Thyroid gland (tissue), 4 donors: Measurements from ENCODE around the gene LRMDA. TPM values are rescaled to one million over a fixed set of nuclear protein-coding genes. Genes with fewer than 3 reads are reported as not detected.

Experiments
- DNase-seq, 2 donors: peaks; one replicate each; pipeline ENCODE4 v3.0.0-alpha.2; 2019
- H3K27ac ChIP-seq, 3 donors: fragments of 200-600 bp; sonication (generic); 1 replicate in 2 of 3; 2 replicates in 1 of 3; pipeline ENCODE4 v1.5.1; 2016 to 2019; ENCODE audit warnings: mild to moderate bottlenecking in 1 of 3, moderate library complexity in 1 of 3
- H3K27me3 ChIP-seq: fragments of 200-600 bp; sonication (generic); one replicate; pipeline ENCODE4 v1.5.1; 2019
- H3K36me3 ChIP-seq, 2 donors: fragments of 200-600 bp; sonication (generic); one replicate each; pipeline ENCODE4 v1.5.1; 2016 to 2019
- H3K4me1 ChIP-seq, 2 donors: fragments of 200-600 bp; sonication (generic); one replicate each; pipeline ENCODE4 v1.5.1; 2017 to 2019
- H3K4me3 ChIP-seq, 3 donors: fragments of 200-600 bp; sonication (generic); replicated peaks in 1 of 3; 1 replicate in 2 of 3; 2 replicates in 1 of 3; pipeline ENCODE4 v1.5.1; 2016; ENCODE audit warnings: mild to moderate bottlenecking in 1 of 3
- H3K9me3 ChIP-seq: fragments of 200-600 bp; sonication (generic); one replicate; pipeline ENCODE4 v1.5.1; 2017
- POLR2A ChIP-seq, 2 donors: fragments of 450-650 bp; IDR thresholded peaks; one replicate each; pipeline ENCODE4 v1.6.1; 2017; ENCODE audit warnings: antibody characterized with exemption in 2 of 2, mild to moderate bottlenecking in 2 of 2, moderate library complexity in 1 of 2
- WGBS, 2 donors: methylation state at CpG; one replicate each; pipeline ENCODE4 v1.1.5; 2017; 5-methylcytosine and 5-hydroxymethylcytosine counted together
- intact Hi-C: fragments of 100-400 bp; cut with DNase I; formaldehyde crosslinking; loops from one replicate; pipeline ENCODE4 v1.15.1; 2023
- total RNA-seq, 4 donors: library from RNA; depleted of rRNA; stranded (reverse); fragments of >200 nt; gene quantifications; one replicate each; pipeline ENCODE4 v1.2.3, GENCODE V29; 2016
- TF ChIP-seq, protein P1 (sequence below), 6 experiments: fragments of 200-600 bp in 3 of 6; fragments of 450-650 bp in 3 of 6; sonication (generic) in 3 of 6; IDR thresholded peaks; one replicate each; pipeline ENCODE4 v1.5.1; 2016 to 2019; ENCODE audit warnings: antibody characterized with exemption in 6 of 6, mild to moderate bottlenecking in 2 of 6, inconsistent platforms in 1 of 6, moderate library complexity in 1 of 6

LRMDA gene
- total RNA-seq, 4 donors from 2014 or later = 16.5 to 31.7 (median 23.2) TPM

GRCh38 chr10:76404531-76404930, 973.1 kb downstream of the LRMDA start:
- no peaks in the 10 kb centered on the region for H3K27me3 ChIP-seq
- 87 to 90% methylated on average over 4 of the region's 4 CpGs for WGBS, 2 donors
- intact Hi-C loops = no loop called here
- no peaks in the 10 kb centered on the region for H3K4me1 ChIP-seq
- no peaks in the 10 kb centered on the region for H3K9me3 ChIP-seq
- no peak overlapping the region for H3K4me3 ChIP-seq
- H3K36me3 ChIP-seq = no peaks in the 10 kb centered on the region
- DNase-seq = no peak
- TF ChIP-seq POLR2A (IDR thresholded peaks at IDR 0.05) = no peak
- TF ChIP-seq, protein P1, sequence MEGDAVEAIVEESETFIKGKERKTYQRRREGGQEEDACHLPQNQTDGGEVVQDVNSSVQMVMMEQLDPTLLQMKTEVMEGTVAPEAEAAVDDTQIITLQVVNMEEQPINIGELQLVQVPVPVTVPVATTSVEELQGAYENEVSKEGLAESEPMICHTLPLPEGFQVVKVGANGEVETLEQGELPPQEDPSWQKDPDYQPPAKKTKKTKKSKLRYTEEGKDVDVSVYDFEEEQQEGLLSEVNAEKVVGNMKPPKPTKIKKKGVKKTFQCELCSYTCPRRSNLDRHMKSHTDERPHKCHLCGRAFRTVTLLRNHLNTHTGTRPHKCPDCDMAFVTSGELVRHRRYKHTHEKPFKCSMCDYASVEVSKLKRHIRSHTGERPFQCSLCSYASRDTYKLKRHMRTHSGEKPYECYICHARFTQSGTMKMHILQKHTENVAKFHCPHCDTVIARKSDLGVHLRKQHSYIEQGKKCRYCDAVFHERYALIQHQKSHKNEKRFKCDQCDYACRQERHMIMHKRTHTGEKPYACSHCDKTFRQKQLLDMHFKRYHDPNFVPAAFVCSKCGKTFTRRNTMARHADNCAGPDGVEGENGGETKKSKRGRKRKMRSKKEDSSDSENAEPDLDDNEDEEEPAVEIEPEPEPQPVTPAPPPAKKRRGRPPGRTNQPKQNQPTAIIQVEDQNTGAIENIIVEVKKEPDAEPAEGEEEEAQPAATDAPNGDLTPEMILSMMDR (IDR thresholded peaks at IDR 0.05) = no peak
- H3K27ac ChIP-seq = no peak overlapping the region

- no peak for TF ChIP-seq POLR2A (IDR thresholded peaks at IDR 0.05)
- TF ChIP-seq, protein P1 (IDR thresholded peaks at IDR 0.05) = no peak
- no peak overlapping the region for H3K27ac ChIP-seq
- intact Hi-C loops = no loop called here
- no peak for DNase-seq
- no peaks in the 10 kb centered on the region for H3K9me3 ChIP-seq
- H3K27me3 ChIP-seq = no peaks in the 10 kb centered on the region
- H3K4me3 ChIP-seq = no peak overlapping the region
- no peaks in the 10 kb centered on the region for H3K36me3 ChIP-seq
- 88 to 91% methylated on average over 6 of the region's 6 CpGs for WGBS, 2 donors
- H3K4me1 ChIP-seq = no peaks in the 10 kb centered on the region
Observed at GRCh38 chr10:76405922-76406321, 974.5 kb downstream of the LRMDA start.

GRCh38 chr10:76408646-76409045, 977.2 kb downstream of the LRMDA start:
- intact Hi-C loops = no loop called here
- 90 to 92% methylated on average over 3 of the region's 3 CpGs for WGBS, 2 donors

GRCh38 chr10:76411729-76412435, 980.5 kb downstream of the LRMDA start:
- DNase-seq = peak in 1 of 2 donors; percentile 15
- Histone ChIP-seq H3K27me3 (no peaks in the 10 kb centered on the region), H3K4me3 (no peak overlapping the region), H3K4me1 (no peaks in the 10 kb centered on the region), H3K36me3 (no peaks in the 10 kb centered on the region), H3K27ac (peak overlapping the region in 1 of 3 donors; percentile 32), H3K9me3 (no peaks in the 10 kb centered on the region)
- intact Hi-C loops = no loop called here
- 80 to 90% methylated on average over 8 of the region's 8 CpGs for WGBS, 2 donors
- TF ChIP-seq POLR2A (IDR thresholded peaks at IDR 0.05) = no peak
- TF ChIP-seq, protein P1 (IDR thresholded peaks at IDR 0.05) = no peak

More at GRCh38 chr10:76408646-76409045, 977.2 kb downstream of the LRMDA start:
- Histone ChIP-seq H3K4me3 (no peak overlapping the region), H3K9me3 (no peaks in the 10 kb centered on the region), H3K27ac (no peak overlapping the region), H3K4me1 (no peaks in the 10 kb centered on the region), H3K36me3 (no peaks in the 10 kb centered on the region), H3K27me3 (no peaks in the 10 kb centered on the region)
- TF ChIP-seq, protein P1 (IDR thresholded peaks at IDR 0.05) = no peak
- TF ChIP-seq POLR2A (IDR thresholded peaks at IDR 0.05) = no peak
- DNase-seq = no peak

GRCh38 chr10:76415554-76415953, 984.1 kb downstream of the LRMDA start:
- Histone ChIP-seq H3K4me3 (no peak overlapping the region), H3K9me3 (no peaks in the 10 kb centered on the region), H3K27ac (no peak overlapping the region), H3K36me3 (no peaks in the 10 kb centered on the region), H3K27me3 (no peaks in the 10 kb centered on the region), H3K4me1 (no peaks in the 10 kb centered on the region)
- 95 to 97% methylated on average over 7 of the region's 7 CpGs for WGBS, 2 donors
- DNase-seq = no peak
- no peak for TF ChIP-seq POLR2A (IDR thresholded peaks at IDR 0.05)
- TF ChIP-seq, protein P1 (IDR thresholded peaks at IDR 0.05) = no peak
- intact Hi-C loops = no loop called here
